Right forelimb (tissue), 1 donor: Measurements from ENCODE around the gene TBRG4.

Source experiments
- DNase-seq: peaks from one replicate; pipeline ENCODE4 v3.0.0-alpha.2; 2018

TBRG4 gene

DNA sequence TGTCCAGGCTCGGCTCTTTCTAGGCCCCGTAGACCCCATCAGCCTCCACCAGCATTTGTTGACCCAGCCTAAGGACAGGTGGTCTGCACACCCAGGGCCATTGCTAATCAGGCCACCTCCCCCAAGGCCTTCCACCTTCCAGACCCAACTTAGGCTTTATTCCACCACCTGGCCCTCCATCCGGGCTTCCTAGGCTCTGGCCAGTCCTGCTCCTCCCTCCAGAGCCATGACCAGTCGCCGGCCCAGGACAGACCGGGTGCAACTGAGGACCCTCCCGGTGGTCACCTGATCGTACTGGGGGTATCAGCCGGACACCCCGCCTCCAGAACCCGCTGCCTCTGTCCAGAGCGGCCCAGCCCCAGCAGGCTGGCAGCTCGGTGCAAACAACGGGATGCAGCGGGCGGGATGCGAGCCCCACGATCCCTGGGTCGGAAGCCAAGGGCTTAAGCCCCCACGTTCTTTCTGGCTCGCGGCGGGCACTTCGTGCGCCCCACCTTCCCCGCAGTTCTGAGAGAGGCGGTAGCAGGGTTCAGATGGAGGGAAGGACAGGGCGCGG lies 23.3 kb downstream of the TBRG4 start:
- no peak for DNase-seq

DNA sequence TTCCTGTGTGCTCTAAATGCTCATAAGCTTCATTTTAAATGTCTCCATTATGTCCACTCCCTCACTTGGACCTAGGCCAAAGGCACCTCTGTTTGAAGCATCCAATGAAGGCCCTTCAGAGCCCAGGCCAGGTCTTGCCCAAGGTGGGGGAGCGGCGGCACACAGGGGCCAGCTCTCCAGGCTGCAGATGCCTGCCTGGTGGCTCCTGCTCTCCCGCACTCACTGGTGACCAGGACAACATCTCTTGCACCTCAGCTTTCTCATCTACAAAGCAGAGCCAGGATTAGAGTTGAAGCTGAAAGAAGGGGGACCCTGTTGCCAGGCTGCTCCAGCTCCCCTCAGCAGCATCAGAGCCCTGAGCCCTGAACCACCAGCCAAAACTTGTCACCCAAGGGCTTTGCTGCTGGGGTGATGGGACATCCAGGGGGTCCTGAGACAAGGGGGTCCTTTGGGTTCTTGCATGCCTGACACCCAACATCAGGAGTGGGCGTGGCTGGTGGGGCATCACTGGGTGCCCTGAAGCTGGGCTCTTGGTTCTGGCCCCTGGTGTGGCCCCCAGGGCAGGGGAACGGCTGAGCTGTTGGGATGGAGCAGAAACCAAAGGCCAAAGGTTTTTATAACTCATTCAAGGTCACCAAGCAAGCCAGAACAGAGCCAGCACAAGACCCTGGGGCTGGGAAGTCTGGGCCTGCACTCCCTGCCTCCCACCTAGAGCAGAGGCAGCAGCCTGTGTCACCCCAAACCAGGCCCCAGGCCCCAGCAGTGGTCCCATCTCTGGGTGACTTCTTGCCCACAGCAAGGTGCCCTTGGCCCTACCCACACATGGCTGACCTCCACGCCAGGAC lies 24.0 kb downstream of the TBRG4 start:
- DNase-seq: no peak

DNA sequence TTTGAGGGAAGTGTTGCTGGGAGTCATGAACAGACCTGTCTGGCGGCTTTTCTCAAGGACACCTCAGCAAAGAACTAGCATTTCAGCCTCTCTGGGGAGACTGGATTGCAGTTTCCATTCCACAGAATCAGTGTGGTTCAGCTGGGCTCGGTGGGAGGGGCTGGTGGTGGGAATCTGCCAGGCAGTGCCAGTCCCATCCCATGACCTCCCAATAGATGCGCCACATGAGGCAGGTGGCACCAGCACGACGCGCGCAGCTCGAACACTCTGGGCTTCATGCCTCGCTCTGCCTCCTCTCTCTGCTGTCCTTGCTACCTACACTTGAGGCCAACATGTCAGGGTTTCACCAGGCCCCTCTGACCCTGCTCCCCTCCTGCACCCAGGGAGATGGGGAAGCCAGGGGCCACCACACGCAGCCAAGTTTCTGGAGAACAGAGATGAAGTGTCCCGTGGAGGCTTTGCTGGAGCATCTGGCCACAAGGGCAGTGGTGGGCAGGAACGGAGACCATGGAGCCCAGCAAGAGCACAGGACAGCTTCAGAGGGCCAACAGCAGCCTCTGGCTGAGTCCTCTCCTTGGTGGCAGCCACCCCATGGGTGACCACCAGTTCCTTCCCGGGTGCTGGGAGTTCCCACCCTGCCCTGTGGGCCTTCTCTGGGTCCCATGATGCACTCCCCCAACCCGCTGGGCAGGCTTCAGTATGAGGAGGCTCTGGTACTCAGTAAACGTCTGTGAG lies 25.0 kb downstream of the TBRG4 start:
- no peak for DNase-seq

DNA sequence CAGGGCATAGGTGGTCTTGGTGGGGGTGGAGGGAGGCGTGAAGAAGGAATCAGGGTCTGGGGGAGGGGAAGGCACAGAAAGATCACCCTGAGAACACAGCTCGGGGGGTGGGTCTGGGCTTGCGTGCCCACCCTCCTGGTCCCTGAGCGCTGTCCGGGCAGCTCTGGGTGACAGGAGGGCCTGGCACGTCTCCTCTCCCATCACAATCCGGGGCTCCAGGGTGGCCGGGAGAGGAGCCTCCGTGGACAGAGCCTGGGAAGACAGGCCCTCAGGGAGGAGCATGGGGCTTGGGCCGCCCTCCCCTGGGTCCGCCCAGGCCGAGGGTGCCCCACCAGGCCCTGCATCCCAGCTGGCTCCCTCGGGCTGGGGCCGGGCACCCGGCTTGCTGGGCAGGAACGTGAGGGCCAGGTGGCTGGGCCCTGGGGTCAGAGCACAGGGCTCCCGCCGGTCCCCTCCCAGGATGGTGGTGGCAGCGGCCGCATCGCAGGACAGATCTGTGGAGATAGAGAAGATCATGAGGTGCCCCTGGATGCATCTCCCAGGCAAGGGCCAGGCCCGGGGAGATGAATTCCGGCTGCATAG lies 25.8 kb downstream of the TBRG4 start:
- no peak for DNase-seq

GRCh38 chr7:45084901-45085618 lies 26.4 kb downstream of the TBRG4 start:
- no peak for DNase-seq

DNA sequence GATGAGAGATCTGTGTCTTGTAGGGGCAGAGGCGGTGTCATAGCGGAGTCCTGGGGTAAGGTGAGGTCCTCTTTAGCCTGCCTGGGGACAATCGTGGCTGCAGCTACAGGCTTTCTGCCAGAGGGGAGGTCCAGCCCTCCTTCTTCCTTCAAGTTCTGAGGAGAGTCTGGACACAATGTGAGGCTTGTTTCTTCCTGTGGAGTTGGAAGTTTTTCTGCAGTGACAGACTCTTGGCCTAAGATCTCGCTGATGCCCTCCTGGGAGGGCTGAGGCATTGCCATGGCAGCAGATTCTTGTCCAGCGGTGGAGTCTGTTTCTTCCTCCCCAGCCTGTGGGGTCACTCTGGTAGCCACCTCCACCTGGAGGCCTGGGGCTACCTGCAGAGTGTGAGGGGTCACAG lies 27.2 kb downstream of the TBRG4 start:
- no peak for DNase-seq

GRCh38 chr7:45082831-45083331 lies 28.6 kb downstream of the TBRG4 start:
- no peak for DNase-seq

GRCh38 chr7:45082031-45082830 lies 29.3 kb downstream of the TBRG4 start:
- no peak for DNase-seq

- no peak for DNase-seq
Observed at GRCh38 chr7:45081670-45081974, 29.9 kb downstream of the TBRG4 start.

DNA sequence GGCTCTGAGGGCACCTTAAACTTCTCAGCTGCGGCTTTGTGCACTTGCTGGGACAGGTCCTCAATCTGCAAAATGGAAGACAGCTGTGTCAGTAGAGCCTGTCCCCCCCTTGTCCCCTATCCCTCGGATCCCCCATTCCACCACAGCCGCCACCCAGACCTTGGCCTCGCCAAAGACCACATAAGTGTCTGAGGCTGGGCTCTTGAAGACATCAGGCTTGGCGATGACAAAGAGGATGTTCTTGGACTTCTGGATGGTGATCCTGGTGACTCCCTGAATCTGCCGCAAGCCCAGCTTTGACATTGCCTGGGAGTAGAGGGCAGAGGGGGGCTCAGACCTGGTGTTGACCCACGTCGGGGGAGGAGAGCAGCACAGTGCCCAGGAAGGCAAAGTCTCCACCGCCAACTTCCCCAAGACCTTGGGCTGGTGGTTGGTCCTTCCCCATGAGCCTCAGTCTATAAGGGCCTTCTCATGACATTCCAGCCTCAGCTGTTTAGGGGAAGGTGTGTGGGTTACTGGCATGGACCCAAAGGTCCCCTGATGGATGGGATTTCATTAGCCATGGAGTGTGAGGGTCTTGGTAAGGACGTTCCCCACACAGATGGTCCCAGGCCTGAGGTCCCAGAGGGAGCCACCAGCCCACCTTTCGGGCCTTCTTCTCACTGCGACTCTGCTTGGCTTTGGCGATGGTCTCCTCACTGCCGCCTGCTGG lies 30.4 kb downstream of the TBRG4 start:
- no peak for DNase-seq

DNA sequence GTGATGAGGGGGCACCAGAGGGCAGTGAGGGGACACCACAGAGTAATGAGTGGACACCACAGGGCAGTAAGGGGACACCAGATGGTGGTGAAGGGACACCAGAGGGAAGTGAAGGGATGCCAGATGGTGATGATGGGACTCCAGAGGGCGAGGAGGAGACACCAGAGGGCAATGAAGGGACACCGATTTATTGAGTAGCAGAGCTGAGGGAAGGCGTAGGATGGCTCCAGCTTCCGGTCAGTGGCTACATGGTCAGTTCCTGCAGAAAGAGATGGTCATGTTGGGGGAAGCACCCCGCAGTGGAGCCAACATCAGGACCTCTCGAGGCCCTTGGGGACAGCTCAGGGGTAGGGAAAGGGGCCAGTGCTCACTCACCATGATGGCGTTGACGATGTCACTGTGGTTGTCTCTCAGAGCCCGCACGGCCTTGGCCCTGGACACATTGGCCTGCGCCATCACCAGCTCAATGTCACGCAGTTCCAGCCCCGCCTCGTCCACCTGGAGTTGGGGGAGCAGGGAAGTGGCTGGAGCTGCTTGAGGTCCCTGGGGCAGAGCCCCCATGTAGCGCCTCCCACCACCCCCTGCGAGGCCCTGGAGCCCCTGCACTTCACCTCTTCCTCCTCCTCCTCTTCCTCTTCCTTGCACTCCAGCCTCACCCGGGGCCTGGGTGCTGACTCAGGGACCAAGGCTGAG lies 31.1 kb downstream of the TBRG4 start:
- DNase-seq: no peak

GRCh38 chr7:45078125-45078681 lies 33.3 kb downstream of the TBRG4 start:
- no peak for DNase-seq

GRCh38 chr7:45077579-45077978 lies 33.9 kb downstream of the TBRG4 start:
- no peak for DNase-seq

GRCh38 chr7:45076946-45077345 lies 34.6 kb downstream of the TBRG4 start:
- DNase-seq: no peak

DNA sequence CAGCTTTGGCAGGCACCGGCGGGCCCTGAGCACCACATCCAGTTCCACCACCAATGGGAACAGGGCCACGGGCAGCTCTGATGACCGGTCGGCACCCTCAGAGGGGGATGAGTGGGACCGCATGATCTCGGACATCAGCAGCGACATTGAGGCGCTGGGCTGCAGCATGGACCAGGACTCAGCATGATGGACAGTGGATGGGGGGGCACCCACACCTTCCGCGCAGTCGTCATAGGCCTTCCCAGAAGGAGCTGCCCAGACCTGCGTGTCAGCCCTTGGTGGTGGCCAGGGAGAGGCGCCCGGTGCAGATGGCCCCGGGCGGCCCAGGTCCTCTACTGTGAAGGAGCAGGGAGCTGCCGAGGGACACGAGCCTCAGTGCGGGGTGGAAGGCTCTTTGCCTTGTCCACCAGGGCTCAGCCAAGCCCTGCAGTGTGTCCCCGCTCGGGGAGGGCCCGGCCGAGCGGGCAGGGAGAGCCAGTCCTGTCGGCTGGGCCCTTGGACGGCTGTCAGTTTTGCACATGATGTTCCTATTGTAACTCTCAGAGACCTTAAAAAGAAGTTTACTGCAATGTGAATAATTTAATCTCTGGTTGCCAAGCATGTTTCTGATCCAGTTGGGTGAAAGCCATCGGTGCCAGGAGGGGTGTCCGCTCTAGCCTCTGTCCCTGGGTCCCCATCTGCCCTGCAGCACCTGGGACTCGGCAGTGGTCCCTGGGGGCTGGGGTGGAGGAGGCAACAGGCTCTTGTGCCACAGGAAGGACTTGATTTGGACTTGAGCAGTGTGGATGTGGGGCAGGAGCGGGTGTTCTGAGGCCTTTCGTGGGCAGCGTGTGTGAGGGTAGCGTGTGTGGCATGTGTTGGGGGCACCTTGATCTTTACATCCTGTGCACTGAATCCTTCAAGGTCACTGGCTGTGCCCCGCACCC lies 35.4 kb downstream of the TBRG4 start:
- no peak for DNase-seq

DNA sequence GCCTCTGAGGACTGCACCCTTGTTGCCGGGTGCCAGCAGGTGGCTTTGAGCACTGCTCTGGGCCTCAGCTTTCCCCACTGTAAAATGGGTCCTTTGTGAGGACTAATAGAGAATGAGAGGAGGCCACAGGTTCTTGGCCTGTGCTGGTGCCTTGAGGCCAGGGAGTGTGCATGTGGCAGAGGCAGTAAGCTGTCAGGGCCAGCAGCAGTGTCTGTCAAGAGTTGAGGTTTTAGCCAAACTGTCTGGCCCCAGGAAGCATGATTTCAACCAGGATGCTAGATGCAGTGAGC lies 36.2 kb downstream of the TBRG4 start:
- DNase-seq: no peak

DNA sequence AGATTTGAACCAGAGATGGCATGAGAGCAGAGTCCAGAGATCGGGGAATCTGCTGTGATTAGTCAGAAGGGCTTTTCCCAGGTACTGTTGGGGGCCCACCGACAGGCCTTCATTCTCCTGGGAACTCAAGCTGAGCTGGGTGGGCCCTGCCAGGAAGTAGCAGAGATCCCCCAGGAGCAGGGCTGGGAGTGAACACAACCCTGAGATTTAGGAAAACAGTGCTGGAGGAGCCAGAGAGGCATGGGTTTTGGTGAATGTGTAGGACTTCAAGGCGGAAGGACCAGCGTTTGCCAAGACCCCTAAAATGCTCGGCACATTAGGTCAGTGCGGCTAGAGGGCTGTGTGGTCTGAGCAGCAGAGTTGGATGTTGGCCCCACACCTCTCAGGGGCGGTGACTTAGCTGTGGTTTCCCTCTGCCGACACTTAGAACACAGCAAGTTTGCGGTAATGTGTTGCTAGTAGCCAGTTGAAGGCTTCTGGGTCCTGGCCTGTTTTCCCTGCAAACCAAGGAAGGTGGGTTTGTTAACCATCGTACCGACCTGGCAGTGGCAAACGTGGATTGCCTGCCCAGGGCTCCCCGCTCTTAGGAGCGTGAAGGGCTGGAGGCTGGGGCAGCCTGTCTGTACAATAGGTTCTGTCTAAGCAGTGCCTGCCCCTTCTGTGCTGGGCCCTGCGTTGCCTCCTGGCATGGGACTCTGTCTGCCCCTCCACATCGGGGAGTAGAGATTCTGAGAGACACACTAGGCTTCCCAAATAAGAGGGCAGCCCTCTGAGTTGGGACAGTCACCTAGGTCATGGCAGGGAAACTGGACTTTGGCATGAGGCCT lies 36.8 kb downstream of the TBRG4 start:
- DNase-seq: no peak

DNA sequence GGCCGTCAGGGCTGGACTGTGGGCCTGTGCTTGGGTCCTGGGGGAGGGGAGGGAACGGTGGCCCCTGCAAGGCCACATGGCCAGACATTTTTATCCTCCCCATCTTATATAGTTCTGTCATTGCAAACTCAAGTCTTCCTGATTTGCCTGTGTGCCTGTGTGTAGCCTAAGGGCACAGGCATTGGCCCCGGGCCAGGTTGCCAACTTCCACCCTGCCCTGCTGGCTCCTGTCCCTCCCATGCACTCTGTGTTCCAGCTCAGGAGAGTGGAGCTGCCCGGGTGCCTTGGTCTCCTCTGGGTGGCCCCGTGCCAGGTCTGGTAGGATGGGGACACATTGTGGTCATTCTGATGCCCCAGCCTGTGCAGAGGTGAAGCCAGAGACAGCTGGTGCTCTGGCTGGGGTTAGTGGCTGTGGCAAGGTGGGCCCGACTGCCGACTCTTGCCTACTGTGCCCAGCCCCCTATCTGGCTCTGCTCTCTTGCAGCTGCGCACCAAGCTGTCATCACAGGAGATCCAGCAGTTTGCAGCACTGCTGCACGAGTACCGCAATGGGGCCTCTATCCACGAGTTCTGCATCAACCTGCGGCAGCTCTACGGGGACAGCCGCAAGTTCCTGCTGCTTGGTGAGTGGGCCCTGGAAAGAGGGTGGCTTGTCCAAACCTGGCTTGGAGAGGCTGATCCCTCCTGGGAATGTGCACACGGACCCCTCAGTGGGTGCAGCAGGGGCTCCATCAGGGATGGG lies 37.5 kb downstream of the TBRG4 start:
- DNase-seq: no peak
